IPS-18c (cell line): ENCODE results near the gene EPO.
"Not testable (repeated sequence)": the region's sequence is repeated elsewhere in the genome, so short reads cannot be mapped to it uniquely, and the experiment has no call there.

Experiments used
- H3K4me3 ChIP-seq: 2 replicates; pipeline ENCODE4 v1.7.0; 2013; ENCODE audit warnings: low read depth, mild to moderate bottlenecking, low read length, moderate library complexity; ENCODE audit not compliant: insufficient read depth
- H3K9me3 ChIP-seq: one replicate; pipeline ENCODE4 v1.6.1; 2013; ENCODE audit warnings: mild to moderate bottlenecking, low read length, moderate library complexity; ENCODE audit not compliant: control insufficient read depth, insufficient read depth

EPO gene

GRCh38 chr7:100720671-100721504 lies 620 bp downstream of the EPO start:
- Histone ChIP-seq H3K4me3 (peak overlapping the region; percentile 56), H3K9me3 (no peaks in the 10 kb centered on the region)

- Histone ChIP-seq H3K9me3 (no peaks in the 10 kb centered on the region), H3K4me3 (no peak overlapping the region; the same call in 1 of the 2 replicates)
Measured at GRCh38 chr7:100721505-100721812, 1.2 kb downstream of the EPO start.

GRCh38 chr7:100722480-100723212 lies 2.4 kb downstream of the EPO start:
- no peak overlapping the region for H3K4me3 ChIP-seq
- H3K9me3 ChIP-seq, result no peaks in the 10 kb centered on the region

- Histone ChIP-seq H3K9me3 (no peaks in the 10 kb centered on the region), H3K4me3 (no peak overlapping the region)
Measured at GRCh38 chr7:100723732-100724275, 3.5 kb downstream of the EPO start.

GRCh38 chr7:100724364-100724763 lies 4.1 kb downstream of the EPO start:
- not testable (repeated sequence) for H3K4me3 ChIP-seq, H3K9me3 ChIP-seq

GRCh38 chr7:100726996-100727761 lies 6.9 kb downstream of the EPO start:
- H3K4me3 ChIP-seq, result no peak overlapping the region
- H3K9me3 ChIP-seq, result no peaks in the 10 kb centered on the region

- Histone ChIP-seq H3K9me3 (no peaks in the 10 kb centered on the region), H3K4me3 (no peak overlapping the region)
Measured at GRCh38 chr7:100728196-100728595, 7.9 kb downstream of the EPO start.

- Histone ChIP-seq H3K9me3 (no peaks in the 10 kb centered on the region), H3K4me3 (no peak overlapping the region)
Measured at GRCh38 chr7:100730136-100730800, 10.0 kb downstream of the EPO start.

GRCh38 chr7:100731937-100732636 lies 11.8 kb downstream of the EPO start:
- no peaks in the 10 kb centered on the region for H3K9me3 ChIP-seq
- H3K4me3 ChIP-seq, result no peak overlapping the region

- Histone ChIP-seq H3K4me3 (no peak overlapping the region), H3K9me3 (no peaks in the 10 kb centered on the region)
Measured at GRCh38 chr7:100735730-100736129, 15.5 kb downstream of the EPO start.

GRCh38 chr7:100736671-100737070 lies 16.4 kb downstream of the EPO start:
- no peak overlapping the region for H3K4me3 ChIP-seq
- no peaks in the 10 kb centered on the region for H3K9me3 ChIP-seq

- no peak overlapping the region for H3K4me3 ChIP-seq
- no peaks in the 10 kb centered on the region for H3K9me3 ChIP-seq
Measured at GRCh38 chr7:100739934-100740333, 19.7 kb downstream of the EPO start.

GRCh38 chr7:100744605-100745004 lies 24.3 kb downstream of the EPO start:
- no peaks in the 10 kb centered on the region for H3K9me3 ChIP-seq
- no peak overlapping the region for H3K4me3 ChIP-seq

GRCh38 chr7:100745184-100745583 lies 24.9 kb downstream of the EPO start:
- Histone ChIP-seq H3K4me3 (no peak overlapping the region), H3K9me3 (no peaks in the 10 kb centered on the region)

- Histone ChIP-seq H3K9me3 (peaks cover 2% of the 10 kb centered on the region), H3K4me3 (no peak overlapping the region)
Measured at GRCh38 chr7:100752994-100753393, 32.7 kb downstream of the EPO start.

- no peak overlapping the region for H3K4me3 ChIP-seq
- H3K9me3 ChIP-seq, result peaks cover 2% of the 10 kb centered on the region
Measured at GRCh38 chr7:100753750-100754149, 33.5 kb downstream of the EPO start.
